HUES6 (cell line): ENCODE measurements around the gene MSX2.
A peak's percentile ranks its signal among the peaks of the same experiment; 100 is the strongest.

Experiments used
- H3K27ac ChIP-seq: 2 replicates; pipeline ENCODE4 v1.7.0; 2013; ENCODE audit warnings: low read depth, mild to moderate bottlenecking, low read length, inconsistent platforms
- H3K27me3 ChIP-seq: 2 replicates; pipeline ENCODE4 v1.6.1; 2013; ENCODE audit warnings: low read length; ENCODE audit not compliant: control insufficient read depth, insufficient read depth
- H3K36me3 ChIP-seq: 2 replicates; pipeline ENCODE4 v1.6.1; 2013; ENCODE audit warnings: low read length; ENCODE audit not compliant: control insufficient read depth, insufficient read depth
- H3K4me1 ChIP-seq: 2 replicates; pipeline ENCODE4 v1.6.1; 2013; ENCODE audit warnings: low read length; ENCODE audit not compliant: control insufficient read depth, insufficient read depth
- H3K4me3 ChIP-seq: 2 replicates; pipeline ENCODE4 v1.5.1; 2013; ENCODE audit warnings: low read depth, low read length
- H3K9ac ChIP-seq: one replicate; pipeline ENCODE4 v1.6.1; 2013; ENCODE audit warnings: mild to moderate bottlenecking, low read length
- H3K9me3 ChIP-seq: 2 replicates; pipeline ENCODE4 v1.6.1; 2013; ENCODE audit warnings: low read depth, low read length; ENCODE audit not compliant: control insufficient read depth, insufficient read depth

MSX2 gene

GRCh38 chr5:174718880-174719610, 5.3 kb upstream of the MSX2 start:
- Histone ChIP-seq H3K9me3 (no peaks in the 10 kb centered on the region), H3K27ac (no peak overlapping the region), H3K9ac (no peak overlapping the region), H3K4me3 (no peak overlapping the region), H3K27me3 (peaks cover 75% of the 10 kb centered on the region), H3K36me3 (no peaks in the 10 kb centered on the region), H3K4me1 (peaks cover 63% of the 10 kb centered on the region)

GRCh38 chr5:174719793-174720611, 4.4 kb upstream of the MSX2 start:
- H3K4me3 ChIP-seq = peak overlapping the region; percentile 39
- H3K27me3 ChIP-seq = peaks cover 81% of the 10 kb centered on the region
- H3K9ac ChIP-seq = peak overlapping the region; percentile 64

GRCh38 chr5:174720612-174721529, 3.5 kb upstream of the MSX2 start:
- Histone ChIP-seq H3K27ac (peak overlapping the region; percentile 48; the same call in 1 of the 2 replicates), H3K36me3 (no peaks in the 10 kb centered on the region; the same call in 1 of the 2 replicates), H3K4me3 (peak overlapping the region; percentile 61), H3K4me1 (peaks cover 64% of the 10 kb centered on the region), H3K27me3 (peaks cover 88% of the 10 kb centered on the region), H3K9ac (peak overlapping the region; percentile 85), H3K9me3 (no peaks in the 10 kb centered on the region)

More at GRCh38 chr5:174719793-174720611, 4.4 kb upstream of the MSX2 start:
- H3K9me3 ChIP-seq = no peaks in the 10 kb centered on the region
- peaks cover 63% of the 10 kb centered on the region for H3K4me1 ChIP-seq
- H3K27ac ChIP-seq = no peak overlapping the region; the same call in 1 of the 2 replicates
- H3K36me3 ChIP-seq = no peaks in the 10 kb centered on the region

GRCh38 chr5:174721530-174722432, 2.6 kb upstream of the MSX2 start:
- peak overlapping the region; percentile 61 for H3K4me3 ChIP-seq
- H3K27me3 ChIP-seq = peaks cover 92% of the 10 kb centered on the region
- H3K27ac ChIP-seq = peak overlapping the region; percentile 48; the same call in 1 of the 2 replicates
- peak overlapping the region; percentile 85 for H3K9ac ChIP-seq
- H3K9me3 ChIP-seq = no peaks in the 10 kb centered on the region
- no peaks in the 10 kb centered on the region; the same call in 1 of the 2 replicates for H3K36me3 ChIP-seq
- H3K4me1 ChIP-seq = peaks cover 66% of the 10 kb centered on the region

GRCh38 chr5:174722500-174722899, 1.9 kb upstream of the MSX2 start:
- Histone ChIP-seq H3K27ac (no peak overlapping the region), H3K9ac (no peak overlapping the region), H3K4me3 (peak overlapping the region; percentile 61; the same call in 1 of the 2 replicates), H3K4me1 (peaks cover 67% of the 10 kb centered on the region), H3K9me3 (no peaks in the 10 kb centered on the region), H3K36me3 (no peaks in the 10 kb centered on the region; the same call in 1 of the 2 replicates), H3K27me3 (peaks cover 94% of the 10 kb centered on the region)

GRCh38 chr5:174723315-174723978, 935 bp upstream of the MSX2 start:
- H3K4me3 ChIP-seq = peak overlapping the region; percentile 77
- no peaks in the 10 kb centered on the region for H3K9me3 ChIP-seq
- no peaks in the 10 kb centered on the region; the same call in 1 of the 2 replicates for H3K36me3 ChIP-seq

GRCh38 chr5:174723979-174724483, 351 bp upstream of the MSX2 start:
- Histone ChIP-seq H3K27me3 (peaks cover 94% of the 10 kb centered on the region), H3K27ac (no peak overlapping the region; the same call in 1 of the 2 replicates), H3K4me3 (peak overlapping the region; percentile 77), H3K9me3 (no peaks in the 10 kb centered on the region), H3K36me3 (no peaks in the 10 kb centered on the region; the same call in 1 of the 2 replicates), H3K4me1 (peaks cover 62% of the 10 kb centered on the region), H3K9ac (peak overlapping the region; percentile 73)

More at GRCh38 chr5:174723315-174723978, 935 bp upstream of the MSX2 start:
- H3K9ac ChIP-seq = peak overlapping the region; percentile 73
- H3K27me3 ChIP-seq = peaks cover 94% of the 10 kb centered on the region
- H3K4me1 ChIP-seq = peaks cover 65% of the 10 kb centered on the region
- H3K27ac ChIP-seq = no peak overlapping the region; the same call in 1 of the 2 replicates

- H3K9ac ChIP-seq = peak overlapping the region; percentile 90
- H3K4me3 ChIP-seq = peak overlapping the region; percentile 77
- H3K27me3 ChIP-seq = peaks cover 94% of the 10 kb centered on the region
Measured at GRCh38 chr5:174725261-174725990, 1.0 kb downstream of the MSX2 start.

More at GRCh38 chr5:174725261-174725990, 1.0 kb downstream of the MSX2 start:
- peaks cover 53% of the 10 kb centered on the region for H3K4me1 ChIP-seq
- H3K36me3 ChIP-seq = peaks cover 4% of the 10 kb centered on the region; the same call in 1 of the 2 replicates
- H3K27ac ChIP-seq = no peak overlapping the region; the same call in 1 of the 2 replicates
- H3K9me3 ChIP-seq = no peaks in the 10 kb centered on the region
